Retinal pigment epithelial cell (primary cell): Measurements from ENCODE around the gene PATJ.

Experiments
- DNase-seq: peaks from one replicate; pipeline ENCODE4 v3.0.0-alpha.2; 2010; ENCODE audit warnings: low read depth
- H3K4me3 ChIP-seq: 2 replicates; pipeline ENCODE4 v1.5.1; 2011; ENCODE audit warnings: mild to moderate bottlenecking, low read length, control low read depth, moderate library complexity
- TF ChIP-seq, protein P1 (sequence below): conservative IDR thresholded peaks from 2 replicates; pipeline ENCODE4 v1.5.1; 2011; ENCODE audit warnings: low read depth, low read length, control low read depth, inconsistent platforms

Gene PATJ

DNA sequence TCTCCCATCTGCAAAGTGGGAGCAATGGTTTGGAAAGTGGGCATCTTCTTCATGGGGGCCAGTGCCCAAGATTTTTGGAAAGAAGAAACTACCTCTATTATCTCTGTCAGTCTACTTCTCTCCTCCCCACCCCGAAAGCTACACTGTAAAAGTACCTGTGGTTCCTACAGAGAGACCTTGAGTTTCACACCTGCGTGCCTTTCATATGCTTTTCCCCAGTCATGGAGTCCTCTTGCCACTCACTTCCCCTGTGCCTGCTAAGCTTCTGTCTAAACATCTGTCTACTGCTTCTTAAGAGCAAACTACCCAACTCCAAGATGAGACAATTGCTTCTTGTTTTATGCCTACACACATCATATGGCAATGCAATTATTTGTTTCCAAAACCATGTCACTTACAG lies 261.5 kb downstream of the PATJ start:
- DNase-seq = no peak
- TF ChIP-seq, protein P1, sequence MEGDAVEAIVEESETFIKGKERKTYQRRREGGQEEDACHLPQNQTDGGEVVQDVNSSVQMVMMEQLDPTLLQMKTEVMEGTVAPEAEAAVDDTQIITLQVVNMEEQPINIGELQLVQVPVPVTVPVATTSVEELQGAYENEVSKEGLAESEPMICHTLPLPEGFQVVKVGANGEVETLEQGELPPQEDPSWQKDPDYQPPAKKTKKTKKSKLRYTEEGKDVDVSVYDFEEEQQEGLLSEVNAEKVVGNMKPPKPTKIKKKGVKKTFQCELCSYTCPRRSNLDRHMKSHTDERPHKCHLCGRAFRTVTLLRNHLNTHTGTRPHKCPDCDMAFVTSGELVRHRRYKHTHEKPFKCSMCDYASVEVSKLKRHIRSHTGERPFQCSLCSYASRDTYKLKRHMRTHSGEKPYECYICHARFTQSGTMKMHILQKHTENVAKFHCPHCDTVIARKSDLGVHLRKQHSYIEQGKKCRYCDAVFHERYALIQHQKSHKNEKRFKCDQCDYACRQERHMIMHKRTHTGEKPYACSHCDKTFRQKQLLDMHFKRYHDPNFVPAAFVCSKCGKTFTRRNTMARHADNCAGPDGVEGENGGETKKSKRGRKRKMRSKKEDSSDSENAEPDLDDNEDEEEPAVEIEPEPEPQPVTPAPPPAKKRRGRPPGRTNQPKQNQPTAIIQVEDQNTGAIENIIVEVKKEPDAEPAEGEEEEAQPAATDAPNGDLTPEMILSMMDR = no peak
- H3K4me3 ChIP-seq = no peak overlapping the region

DNA sequence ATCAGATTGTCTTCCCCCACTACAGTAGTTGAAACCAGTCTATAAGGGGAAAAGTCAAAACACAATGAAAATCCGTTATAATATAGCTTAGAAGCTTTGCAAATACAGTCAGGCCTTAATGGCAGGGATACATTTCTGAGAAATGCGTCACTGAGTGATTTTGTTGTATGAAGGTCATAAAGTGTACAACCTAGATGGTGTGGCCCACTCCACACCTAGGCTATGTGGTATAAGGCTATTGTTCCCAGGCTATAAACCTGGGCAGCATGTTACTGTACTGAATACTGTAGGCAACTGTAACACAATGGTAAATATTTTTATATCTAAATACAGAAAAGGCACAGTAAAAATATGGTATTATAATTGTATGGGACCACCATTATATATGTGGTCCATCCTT lies 264.4 kb downstream of the PATJ start:
- TF ChIP-seq, protein P1 = no peak
- no peak overlapping the region for H3K4me3 ChIP-seq
- no peak for DNase-seq

DNA sequence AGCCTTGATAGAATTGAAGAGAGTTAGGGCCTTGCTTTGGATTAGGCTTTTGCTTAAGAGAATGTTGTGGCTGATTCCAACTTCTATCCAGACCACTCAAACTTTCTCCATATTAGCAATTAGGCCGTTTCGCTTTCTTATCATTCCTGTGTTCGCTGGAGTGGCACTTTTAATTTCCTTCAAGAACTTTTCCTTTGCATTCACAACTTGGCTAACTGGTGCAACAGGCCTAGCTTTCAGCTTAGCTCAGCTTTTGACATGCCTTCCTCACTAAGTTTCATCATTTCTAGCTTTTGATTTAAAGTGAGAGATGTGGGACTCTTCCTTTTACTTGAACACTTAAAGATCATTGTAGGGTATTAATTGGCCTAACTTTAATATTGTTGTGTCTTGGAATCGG lies 268.7 kb downstream of the PATJ start:
- H3K4me3 ChIP-seq = no peak overlapping the region
- DNase-seq = no peak
- TF ChIP-seq, protein P1 = no peak

DNA sequence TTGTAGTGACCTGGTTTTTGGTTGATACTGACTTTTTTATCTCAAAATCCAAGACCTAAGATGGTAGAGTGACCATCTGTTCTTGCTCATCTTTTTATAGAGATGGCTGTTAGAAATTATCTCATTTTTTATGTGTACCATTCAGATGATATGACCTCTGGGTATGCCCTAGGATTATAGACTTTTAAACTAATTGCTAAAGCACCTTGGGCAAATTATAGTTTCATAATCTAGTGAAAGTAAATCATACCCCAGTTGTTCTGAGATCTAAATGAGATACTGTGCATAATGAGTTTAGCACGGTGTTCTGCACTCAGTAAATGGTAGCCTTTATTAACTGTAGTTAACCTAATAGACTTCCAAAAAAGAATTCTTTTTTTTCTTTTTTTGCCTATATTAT lies 269.8 kb downstream of the PATJ start:
- no peak overlapping the region for H3K4me3 ChIP-seq
- TF ChIP-seq, protein P1 = no peak
- no peak for DNase-seq

DNA sequence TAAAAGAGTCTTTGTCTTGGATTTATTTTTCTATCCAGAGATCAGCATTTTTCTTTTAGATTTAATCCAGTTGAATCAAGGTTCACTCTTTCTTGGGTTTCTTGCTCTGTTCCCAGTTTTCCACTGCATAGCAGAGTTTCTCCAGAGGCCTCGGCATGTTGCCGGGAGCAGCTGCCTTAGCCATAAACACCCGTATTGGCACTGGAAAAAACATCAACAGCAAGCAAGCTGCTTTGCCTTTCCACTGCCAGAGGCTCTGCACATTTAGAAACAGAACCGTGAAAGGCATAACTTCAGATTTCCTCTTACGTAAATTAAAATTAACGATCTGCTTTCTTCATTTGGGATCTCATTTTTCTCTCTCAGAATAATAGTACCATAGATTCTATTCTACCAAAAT lies 270.6 kb downstream of the PATJ start:
- no peak for DNase-seq
- no peak overlapping the region for H3K4me3 ChIP-seq
- TF ChIP-seq, protein P1 = no peak

DNA sequence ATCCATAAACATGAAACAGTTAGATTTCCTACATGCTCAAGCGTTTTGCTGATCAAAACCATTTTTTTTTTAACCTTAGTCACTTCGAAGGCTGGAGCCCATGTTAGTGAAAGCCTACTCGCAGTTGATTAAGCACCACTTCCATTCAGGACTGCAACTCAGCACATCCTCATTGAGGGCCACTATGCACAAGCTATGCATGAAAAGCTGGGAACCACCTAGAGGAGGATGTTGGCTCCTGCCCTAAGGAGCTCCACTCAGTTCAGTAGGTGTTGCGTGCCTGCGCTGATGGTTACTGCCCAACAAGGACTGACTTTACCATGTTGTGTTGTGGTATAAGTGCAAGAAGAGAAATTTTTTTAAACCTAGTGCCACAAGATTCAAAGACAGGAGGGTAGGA lies 271.0 kb downstream of the PATJ start:
- no peak for DNase-seq
- TF ChIP-seq, protein P1 = no peak
- H3K4me3 ChIP-seq = no peak overlapping the region

DNA sequence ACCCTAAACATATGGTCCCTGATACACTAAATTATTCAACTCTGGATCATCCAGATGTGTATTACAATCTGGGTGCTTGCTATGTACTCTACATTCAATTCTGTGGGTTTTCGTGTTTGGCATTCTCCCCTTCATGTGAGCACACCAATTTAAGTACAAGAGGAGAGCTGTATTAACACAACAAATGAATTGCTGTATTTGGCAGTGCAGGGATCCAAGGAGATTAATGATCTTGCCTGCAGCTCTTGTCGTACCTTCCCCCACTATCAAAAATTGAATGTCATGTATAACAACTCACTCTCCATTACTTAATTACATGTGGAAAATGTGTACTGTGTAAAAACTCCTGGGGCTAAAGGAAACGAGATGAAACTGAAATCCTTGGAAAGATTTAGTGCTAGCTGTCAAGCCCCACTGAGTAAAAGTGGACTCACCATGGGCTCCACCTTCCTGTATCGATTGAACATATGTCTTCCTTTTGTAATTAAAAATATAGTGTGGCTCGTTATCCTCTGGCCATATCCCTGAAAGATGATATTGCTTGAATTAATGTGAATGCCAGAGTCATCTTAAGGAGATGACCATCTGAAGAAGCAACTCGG lies 280.2 kb downstream of the PATJ start:
- H3K4me3 ChIP-seq = no peak overlapping the region
- TF ChIP-seq, protein P1 = no peak
- DNase-seq = no peak
